22Rv1 (cell line): ENCODE measurements around the gene MORN1.

ENCODE experiments used
- ZFX ChIP-seq: fragments of 450-650 bp; IDR thresholded peaks from 2 replicates; pipeline ENCODE4 v1.6.1; 2017; ENCODE audit warnings: antibody characterized with exemption, borderline replicate concordance
- TF ChIP-seq, protein P1 (sequence below): fragments of 450-650 bp; IDR thresholded peaks from 2 replicates; pipeline ENCODE4 v1.5.1; 2017; ENCODE audit warnings: mild to moderate bottlenecking

DNA sequence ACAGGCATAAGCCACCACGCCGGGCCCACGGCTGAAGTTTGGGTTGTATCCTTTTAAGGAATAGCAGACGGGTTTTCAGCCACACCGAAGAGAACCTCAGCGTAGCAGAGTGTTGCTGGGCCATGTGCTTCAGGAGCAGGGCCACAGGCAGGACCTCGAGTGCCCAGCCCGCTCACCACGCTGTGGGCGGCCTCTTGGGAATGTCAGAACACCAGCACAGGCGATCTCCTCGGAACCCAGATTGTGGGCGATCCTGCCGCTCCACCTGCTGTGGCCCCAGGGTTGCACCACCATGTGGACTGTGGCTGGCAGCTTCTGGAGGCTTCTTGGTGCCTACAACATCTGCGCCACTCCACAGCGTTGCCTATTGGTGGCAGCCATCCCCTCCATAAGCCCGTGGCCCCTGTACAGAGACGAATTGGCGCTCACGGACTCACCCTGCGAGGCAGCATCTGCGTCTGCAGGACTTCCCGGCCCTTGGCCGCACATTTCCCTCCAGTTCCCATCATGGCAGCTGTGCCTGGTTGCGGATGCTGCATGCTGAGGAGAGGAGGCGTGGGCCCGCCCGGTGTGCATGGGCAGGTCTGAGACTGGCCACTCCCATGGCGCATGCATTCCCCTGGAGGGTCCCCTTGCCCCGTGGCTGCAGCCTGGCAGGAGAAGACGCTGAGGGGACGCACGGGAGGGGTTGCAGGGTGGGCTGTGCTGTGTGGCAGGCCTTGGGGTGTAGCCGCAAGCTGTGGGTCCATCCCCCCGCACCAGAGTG lies 93.9 kb downstream of the MORN1 start:
- TF ChIP-seq, protein P1, sequence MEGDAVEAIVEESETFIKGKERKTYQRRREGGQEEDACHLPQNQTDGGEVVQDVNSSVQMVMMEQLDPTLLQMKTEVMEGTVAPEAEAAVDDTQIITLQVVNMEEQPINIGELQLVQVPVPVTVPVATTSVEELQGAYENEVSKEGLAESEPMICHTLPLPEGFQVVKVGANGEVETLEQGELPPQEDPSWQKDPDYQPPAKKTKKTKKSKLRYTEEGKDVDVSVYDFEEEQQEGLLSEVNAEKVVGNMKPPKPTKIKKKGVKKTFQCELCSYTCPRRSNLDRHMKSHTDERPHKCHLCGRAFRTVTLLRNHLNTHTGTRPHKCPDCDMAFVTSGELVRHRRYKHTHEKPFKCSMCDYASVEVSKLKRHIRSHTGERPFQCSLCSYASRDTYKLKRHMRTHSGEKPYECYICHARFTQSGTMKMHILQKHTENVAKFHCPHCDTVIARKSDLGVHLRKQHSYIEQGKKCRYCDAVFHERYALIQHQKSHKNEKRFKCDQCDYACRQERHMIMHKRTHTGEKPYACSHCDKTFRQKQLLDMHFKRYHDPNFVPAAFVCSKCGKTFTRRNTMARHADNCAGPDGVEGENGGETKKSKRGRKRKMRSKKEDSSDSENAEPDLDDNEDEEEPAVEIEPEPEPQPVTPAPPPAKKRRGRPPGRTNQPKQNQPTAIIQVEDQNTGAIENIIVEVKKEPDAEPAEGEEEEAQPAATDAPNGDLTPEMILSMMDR = no peak
- no peak for TF ChIP-seq ZFX
